22Rv1 (cell line): ENCODE measurements around the gene MORN5.
A peak's percentile ranks its signal among the peaks of the same experiment; 100 is the strongest.

Source experiments
- H3K27ac ChIP-seq: fragments of 450-650 bp; 2 replicates; pipeline ENCODE4 v1.5.1; 2017
- CTCF ChIP-seq: fragments of 450-650 bp; IDR thresholded peaks from 2 replicates; pipeline ENCODE4 v1.5.1; 2017; ENCODE audit warnings: mild to moderate bottlenecking
- ZFX ChIP-seq: fragments of 450-650 bp; IDR thresholded peaks from 2 replicates; pipeline ENCODE4 v1.6.1; 2017; ENCODE audit warnings: antibody characterized with exemption, borderline replicate concordance

MORN5 gene

GRCh38 chr9:122227575-122227900, 67.8 kb downstream of the MORN5 start:
- no peak overlapping the region for H3K27ac ChIP-seq

GRCh38 chr9:122228191-122228567, 68.5 kb downstream of the MORN5 start:
- TF ChIP-seq ZFX (no peak), CTCF (no peak)
- no peak overlapping the region for H3K27ac ChIP-seq

More at GRCh38 chr9:122227575-122227900, 67.8 kb downstream of the MORN5 start:
- TF ChIP-seq CTCF, result peak; percentile 47; the same call in 1 of the 2 replicates
- TF ChIP-seq ZFX, result no peak

GRCh38 chr9:122228568-122229484, 69.1 kb downstream of the MORN5 start, which contains the start of gene LHX6:
TSS of gene LHX6 (minus strand) at chr9:122228957. CDS start at chr9:122228740, 217 bp downstream.
- TF ChIP-seq ZFX (no peak), CTCF (no peak)
- no peak within 1 kb of the TSS for H3K27ac ChIP-seq

- no peak for TF ChIP-seq CTCF
- TF ChIP-seq ZFX, result no peak
- H3K27ac ChIP-seq, result no peak overlapping the region
Observed at GRCh38 chr9:122229485-122229837, 69.8 kb downstream of the MORN5 start.

- no peak overlapping the region for H3K27ac ChIP-seq
Observed at GRCh38 chr9:122232796-122233306, 73.1 kb downstream of the MORN5 start.

GRCh38 chr9:122234022-122234748, 74.5 kb downstream of the MORN5 start:
- no peak overlapping the region for H3K27ac ChIP-seq
- TF ChIP-seq CTCF (no peak), ZFX (no peak)

More at GRCh38 chr9:122232796-122233306, 73.1 kb downstream of the MORN5 start:
- TF ChIP-seq CTCF (no peak), ZFX (no peak)
